ENCODE measurements around the gene CCDC159.
"Not testable (repeated sequence)": the region's sequence is repeated elsewhere in the genome, so short reads cannot be mapped to it uniquely, and the experiment has no call there.

CCDC159 gene

GRCh38 chr19:11346104-11346940 lies at the start of gene CCDC159, which contains the start of gene TMEM205:
CCDC159 (plus strand) TSS chr19:11346519; CDS start chr19:11346607, 88 bp downstream.
TMEM205 (minus strand) TSS chr19:11346268; CDS start chr19:11345619, 649 bp downstream.
- peak within 1 kb of the TSS; percentile 82 for H3K27ac Mint-ChIP-seq
- ATAC-seq (peak; percentile 98), DNase-seq (peak; percentile 97)
- peaks cover 4% of the 10 kb centered on the region for H3K9me3 Mint-ChIP-seq
- H3K36me3 Mint-ChIP-seq (ENCODE audit: low read depth) = no peaks in the 10 kb centered on the region
- H3K4me1 Mint-ChIP-seq = peaks cover 27% of the 10 kb centered on the region
- no peaks in the 10 kb centered on the region for H3K27me3 Mint-ChIP-seq
- peak within 1 kb of the TSS; percentile 93 for H3K4me3 Mint-ChIP-seq

DNA sequence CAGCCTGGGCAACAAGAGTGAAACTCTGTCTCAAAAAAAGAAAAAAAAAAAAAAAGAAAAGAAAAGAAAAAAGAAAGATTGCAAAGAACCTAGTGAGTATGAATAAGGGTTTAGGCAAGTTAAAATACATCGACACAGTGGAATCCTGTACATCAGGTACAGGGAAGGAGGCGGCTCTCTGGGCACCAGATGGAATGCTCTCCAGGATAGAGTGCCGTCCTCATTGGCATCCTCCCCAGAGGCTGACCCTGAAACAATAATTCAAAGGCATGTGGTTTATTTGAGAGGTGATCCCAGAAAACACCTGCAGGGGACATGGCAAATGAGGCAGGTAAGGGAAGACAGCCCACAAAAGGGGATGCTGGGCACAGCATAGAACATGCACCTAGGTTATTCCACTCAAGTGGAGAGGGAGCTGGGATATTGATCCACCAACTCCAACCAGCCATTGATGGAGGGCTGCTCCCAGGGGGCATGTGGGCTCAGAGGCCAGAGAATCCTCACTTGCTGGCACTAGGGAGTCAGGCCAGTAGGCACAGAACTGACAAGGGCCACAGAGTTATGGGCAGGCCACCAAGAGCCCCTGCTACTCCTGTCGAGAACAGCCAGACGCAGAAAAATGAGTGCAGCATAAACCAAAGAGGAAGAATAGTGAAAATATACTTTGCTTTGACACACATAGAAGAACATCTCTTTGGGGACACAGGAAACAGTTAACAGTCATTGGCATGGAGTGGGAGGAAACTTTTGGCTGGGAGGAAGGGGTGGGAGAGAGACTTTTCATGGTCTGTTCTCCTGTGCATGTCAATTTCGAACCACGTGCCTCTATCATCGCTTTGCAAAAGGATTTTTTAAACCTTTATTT lies 46.1 kb upstream of the CCDC159 start:
- DNase-seq (no peak), ATAC-seq (no peak)
- H3K27me3 Mint-ChIP-seq = peaks cover 5% of the 10 kb centered on the region

GRCh38 chr19:11300811-11301120 lies 45.6 kb upstream of the CCDC159 start:
- H3K27ac Mint-ChIP-seq = no peak overlapping the region
- H3K27me3 Mint-ChIP-seq = peaks cover under 1% of the 10 kb centered on the region
- H3K4me1 Mint-ChIP-seq = no peaks in the 10 kb centered on the region
- H3K4me3 Mint-ChIP-seq = no peak overlapping the region
- no peak for DNase-seq
- no peaks in the 10 kb centered on the region for H3K36me3 Mint-ChIP-seq (ENCODE audit: low read depth)
- H3K9me3 Mint-ChIP-seq = no peaks in the 10 kb centered on the region
- ATAC-seq = no peak

More for the DNA sequence above, 46.1 kb upstream of the CCDC159 start:
- Mint-ChIP-seq H3K4me1 (no peaks in the 10 kb centered on the region), H3K36me3 (ENCODE audit: low read depth) (no peaks in the 10 kb centered on the region), H3K27ac (no peak overlapping the region), H3K4me3 (no peak overlapping the region), H3K9me3 (no peaks in the 10 kb centered on the region)

DNA sequence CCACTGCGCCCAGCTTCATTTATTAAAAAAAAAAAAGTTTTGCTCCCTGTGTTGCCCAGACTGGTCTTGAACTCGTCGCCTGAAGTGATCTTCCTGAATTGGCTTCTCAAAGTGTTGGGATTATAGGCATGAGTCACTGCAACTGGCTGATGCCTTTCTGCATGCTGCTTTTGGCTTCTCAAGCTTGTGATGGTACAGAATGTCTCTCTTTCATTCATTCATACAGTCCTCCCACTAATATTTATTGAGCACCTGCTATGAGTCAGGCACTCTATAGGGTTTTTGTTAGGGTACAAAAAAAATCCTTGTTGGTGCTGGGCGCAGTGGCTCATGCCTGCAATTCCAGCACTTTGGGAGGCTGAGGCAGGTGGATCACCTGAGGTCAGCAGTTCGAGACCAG lies 41.4 kb upstream of the CCDC159 start:
- Mint-ChIP-seq H3K4me3 (no peak overlapping the region), H3K36me3 (ENCODE audit: low read depth) (no peaks in the 10 kb centered on the region)

GRCh38 chr19:11306337-11306736 lies 40.0 kb upstream of the CCDC159 start:
- no peak overlapping the region for H3K27ac Mint-ChIP-seq
- no peak overlapping the region for H3K4me3 Mint-ChIP-seq
- no peaks in the 10 kb centered on the region for H3K9me3 Mint-ChIP-seq
- ATAC-seq (no peak), DNase-seq (no peak)
- H3K4me1 Mint-ChIP-seq = no peaks in the 10 kb centered on the region
- peaks cover 6% of the 10 kb centered on the region for H3K27me3 Mint-ChIP-seq
- no peaks in the 10 kb centered on the region for H3K36me3 Mint-ChIP-seq (ENCODE audit: low read depth)

More for the DNA sequence above, 41.4 kb upstream of the CCDC159 start:
- H3K4me1 Mint-ChIP-seq = no peaks in the 10 kb centered on the region
- DNase-seq = no peak
- no peaks in the 10 kb centered on the region for H3K9me3 Mint-ChIP-seq
- no peak for ATAC-seq
- H3K27ac Mint-ChIP-seq = no peak overlapping the region
- H3K27me3 Mint-ChIP-seq = peaks cover 5% of the 10 kb centered on the region

DNA sequence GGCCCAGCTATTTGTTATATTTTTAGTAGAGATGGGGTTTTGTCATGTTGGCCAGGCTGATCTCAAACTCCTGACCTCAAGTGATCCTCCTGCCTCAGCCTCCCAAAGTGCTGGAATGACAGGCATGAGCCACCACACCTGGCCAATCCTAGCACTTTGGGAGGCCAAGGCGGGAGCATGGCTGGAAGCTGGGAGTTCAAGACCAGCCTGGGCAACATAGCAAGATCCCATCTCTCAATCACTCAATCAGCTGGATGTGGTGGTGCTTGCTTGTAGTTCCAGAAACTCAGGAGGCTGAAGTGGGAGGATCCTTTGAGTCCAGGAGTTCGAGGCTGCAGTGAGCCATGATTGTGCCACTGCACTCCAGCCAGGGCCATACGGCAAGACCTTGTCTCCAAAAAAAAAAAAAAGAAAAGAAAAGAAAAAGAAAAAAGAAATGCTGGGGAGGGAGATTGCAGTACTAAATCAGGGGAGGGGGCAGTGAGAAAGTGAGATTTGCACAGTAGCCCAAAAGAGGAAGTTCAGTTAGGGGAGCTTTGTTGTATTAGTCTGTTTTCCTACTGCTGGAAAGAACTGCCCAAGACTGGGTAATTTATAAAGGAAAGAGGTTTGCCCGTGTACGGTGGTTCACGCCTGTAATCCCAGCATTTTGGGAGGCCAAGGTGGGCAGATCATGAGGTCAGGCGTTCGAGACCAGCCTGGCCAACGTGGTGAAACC lies 25.9 kb upstream of the CCDC159 start:
- H3K27ac Mint-ChIP-seq; H3K9me3 Mint-ChIP-seq; H3K4me3 Mint-ChIP-seq; H3K36me3 Mint-ChIP-seq (ENCODE audit: low read depth); DNase-seq; ATAC-seq: not testable (repeated sequence)
- H3K4me1 Mint-ChIP-seq = peaks cover 23% of the 10 kb centered on the region
- peaks cover 26% of the 10 kb centered on the region for H3K27me3 Mint-ChIP-seq

- Mint-ChIP-seq H3K27ac (no peak overlapping the region), H3K4me3 (no peak overlapping the region), H3K27me3 (peaks cover 26% of the 10 kb centered on the region), H3K36me3 (ENCODE audit: low read depth) (no peaks in the 10 kb centered on the region), H3K4me1 (peaks cover 20% of the 10 kb centered on the region), H3K9me3 (no peaks in the 10 kb centered on the region)
- DNase-seq (no peak), ATAC-seq (no peak)
These were observed 24.9 kb upstream of the CCDC159 start for GRCh38 chr19:11321191-11322126.

DNA sequence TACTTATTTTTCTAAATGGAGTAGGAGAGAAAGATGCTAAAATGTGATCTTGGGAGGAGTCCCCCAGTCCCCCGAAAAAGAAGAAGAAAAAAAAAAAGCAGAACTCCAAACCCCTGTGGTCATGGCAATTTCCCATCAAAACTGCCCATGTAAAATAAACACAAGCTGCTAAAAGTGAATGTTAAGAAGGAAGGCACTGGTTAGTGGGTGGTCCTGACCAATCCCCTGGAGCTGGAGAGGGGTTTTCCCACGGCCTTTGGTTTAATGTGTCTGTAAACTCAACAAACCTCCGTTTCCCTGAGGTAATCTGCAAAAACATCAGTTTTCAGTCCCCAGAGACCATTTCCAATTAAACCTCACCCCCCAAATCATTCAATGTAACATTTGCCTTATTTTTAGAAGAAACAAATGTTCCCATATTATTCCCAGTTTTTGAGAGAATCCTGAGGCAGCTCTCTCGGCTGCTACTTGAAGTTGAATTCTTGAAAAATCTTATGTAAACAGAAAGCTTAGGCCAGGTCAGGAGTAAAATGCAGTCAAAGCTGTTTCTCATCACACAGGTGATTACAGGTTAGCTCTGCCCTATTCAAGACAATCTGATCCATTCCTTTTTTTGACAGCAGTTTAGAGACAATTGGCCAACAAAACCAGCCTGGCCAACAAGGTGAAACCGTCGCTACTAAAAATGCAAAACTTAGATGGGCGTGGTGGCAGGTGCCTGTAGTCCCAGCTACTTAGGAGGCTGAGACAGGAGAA lies 23.9 kb upstream of the CCDC159 start:
- Mint-ChIP-seq H3K36me3 (ENCODE audit: low read depth) (no peaks in the 10 kb centered on the region), H3K27me3 (peaks cover 23% of the 10 kb centered on the region), H3K4me3 (no peak overlapping the region), H3K4me1 (peaks cover 20% of the 10 kb centered on the region), H3K9me3 (no peaks in the 10 kb centered on the region), H3K27ac (no peak overlapping the region)
- no peak for ATAC-seq
- DNase-seq = no peak

- ATAC-seq = no peak
- H3K27ac Mint-ChIP-seq = peak overlapping the region; percentile 67
- no peak for DNase-seq
- H3K27me3 Mint-ChIP-seq = peaks cover 14% of the 10 kb centered on the region
- no peaks in the 10 kb centered on the region for H3K36me3 Mint-ChIP-seq (ENCODE audit: low read depth)
- H3K4me3 Mint-ChIP-seq = peak overlapping the region; percentile 24
- H3K9me3 Mint-ChIP-seq = no peaks in the 10 kb centered on the region
- H3K4me1 Mint-ChIP-seq = peaks cover 19% of the 10 kb centered on the region
These were observed 22.7 kb upstream of the CCDC159 start for GRCh38 chr19:11323601-11324078.

DNA sequence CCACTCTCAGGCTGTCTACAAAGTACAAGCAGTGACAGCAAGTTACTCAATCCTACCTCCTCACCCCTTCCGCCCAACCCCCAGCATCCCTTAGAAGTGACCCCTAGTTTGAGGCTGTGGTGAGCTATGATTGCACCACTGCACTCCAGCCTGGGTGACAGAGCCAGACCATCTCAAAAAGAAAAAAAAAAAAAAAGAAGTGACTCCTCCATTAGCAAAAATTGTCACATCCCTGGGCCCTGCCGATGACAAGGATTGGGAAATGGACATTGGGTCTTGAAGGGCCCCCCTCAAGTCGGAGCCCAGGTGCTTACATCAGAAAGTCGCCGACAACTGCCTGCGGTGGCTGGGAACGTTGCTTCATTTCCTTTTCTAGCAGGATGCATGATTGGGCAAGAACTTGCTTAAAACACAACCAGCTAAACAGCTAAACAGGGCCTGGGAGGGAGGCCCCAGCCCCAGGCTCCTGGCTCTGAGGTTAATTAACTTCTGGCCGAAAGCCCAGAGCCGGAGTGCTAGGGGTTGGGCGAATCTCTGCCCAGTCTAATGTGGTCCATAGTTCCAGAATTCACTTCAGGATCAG lies 22.1 kb upstream of the CCDC159 start:
- H3K4me3 Mint-ChIP-seq = peak overlapping the region; percentile 24
- peak overlapping the region; percentile 67 for H3K27ac Mint-ChIP-seq
- peak; percentile 37 for DNase-seq
- peak; percentile 52 for ATAC-seq
- no peaks in the 10 kb centered on the region for H3K36me3 Mint-ChIP-seq (ENCODE audit: low read depth)
- H3K4me1 Mint-ChIP-seq = peaks cover 19% of the 10 kb centered on the region
- H3K9me3 Mint-ChIP-seq = no peaks in the 10 kb centered on the region
- peaks cover 10% of the 10 kb centered on the region for H3K27me3 Mint-ChIP-seq

DNA sequence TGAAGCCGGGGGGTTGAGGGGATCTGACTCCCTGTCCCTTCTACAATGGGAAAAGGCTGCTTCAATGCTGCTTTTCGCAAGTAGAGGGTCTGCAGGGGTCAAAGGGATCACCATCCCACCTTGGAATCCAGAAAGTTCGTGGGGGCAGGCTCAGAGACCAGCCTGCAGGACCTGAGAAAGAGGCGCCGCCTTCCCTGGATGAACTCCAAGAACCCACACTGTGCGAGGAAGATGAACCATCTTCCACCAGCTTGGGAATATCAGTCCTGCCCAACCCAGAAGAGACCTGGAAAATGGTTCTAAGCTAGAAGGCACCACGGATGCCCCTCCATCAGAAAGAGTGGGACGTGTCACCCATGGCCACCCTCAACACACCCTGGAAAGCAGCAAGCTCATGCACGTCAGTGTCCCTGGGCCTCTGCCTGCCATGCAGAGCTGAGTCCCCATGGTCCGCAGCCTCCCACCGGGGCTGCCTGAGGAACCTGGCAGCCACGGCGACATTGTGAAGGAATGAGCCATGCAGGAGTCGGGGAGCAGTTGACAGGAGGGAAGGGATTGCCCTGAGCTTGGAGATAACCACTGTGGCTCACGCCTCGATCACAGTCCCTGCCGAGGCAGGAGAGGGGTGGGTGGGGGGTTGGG lies 21.4 kb upstream of the CCDC159 start:
- Mint-ChIP-seq H3K9me3 (no peaks in the 10 kb centered on the region), H3K4me1 (peaks cover 19% of the 10 kb centered on the region), H3K27me3 (peaks cover 9% of the 10 kb centered on the region), H3K36me3 (ENCODE audit: low read depth) (no peaks in the 10 kb centered on the region), H3K27ac (no peak overlapping the region), H3K4me3 (no peak overlapping the region)
- ATAC-seq = no peak
- no peak for DNase-seq

DNA sequence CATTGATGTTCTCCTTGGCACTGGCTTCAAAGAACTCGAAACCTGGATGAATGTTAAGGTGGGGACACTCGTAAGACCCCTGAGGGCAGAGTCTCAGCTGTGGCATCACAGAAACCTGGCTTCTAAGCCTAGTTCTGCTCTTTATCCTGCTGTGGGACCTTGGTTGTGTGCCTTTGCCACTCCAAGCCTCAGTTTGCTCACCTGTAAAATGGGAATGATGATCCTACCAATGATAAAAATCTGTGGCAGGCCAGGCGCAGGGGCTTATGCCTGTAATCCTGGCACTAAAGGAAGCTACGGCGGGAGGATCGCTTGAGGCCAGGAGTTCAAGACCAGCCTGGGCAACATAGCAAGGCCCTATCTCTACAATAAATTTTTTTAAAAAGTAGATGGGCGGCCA lies 20.8 kb upstream of the CCDC159 start:
- Mint-ChIP-seq H3K4me3 (no peak overlapping the region), H3K27me3 (peaks cover 7% of the 10 kb centered on the region), H3K36me3 (ENCODE audit: low read depth) (no peaks in the 10 kb centered on the region), H3K27ac (no peak overlapping the region), H3K4me1 (peaks cover 19% of the 10 kb centered on the region), H3K9me3 (no peaks in the 10 kb centered on the region)
- ATAC-seq = no peak
- DNase-seq = no peak
